GM12801 (cell line): ENCODE data around the gene VPS35L.

ENCODE experiments used
- CTCF ChIP-seq: IDR thresholded peaks from one replicate; pipeline ENCODE4 v1.5.1; 2011; ENCODE audit warnings: control low read depth; ENCODE audit not compliant: insufficient read length; ENCODE audit errors: extremely low read depth

VPS35L gene

GRCh38 chr16:19616241-19616640, 60.7 kb downstream of the VPS35L start:
- no peak for TF ChIP-seq CTCF

GRCh38 chr16:19618876-19619275, 63.4 kb downstream of the VPS35L start:
- no peak for TF ChIP-seq CTCF

- TF ChIP-seq CTCF: no peak
Observed at GRCh38 chr16:19621445-19621844, 65.9 kb downstream of the VPS35L start.

- TF ChIP-seq CTCF: no peak
Observed at GRCh38 chr16:19625039-19625438, 69.5 kb downstream of the VPS35L start.

GRCh38 chr16:19636436-19637267, 81.1 kb downstream of the VPS35L start:
- TF ChIP-seq CTCF: no peak

- TF ChIP-seq CTCF: no peak
Observed at GRCh38 chr16:19639986-19640421, 84.5 kb downstream of the VPS35L start.

- no peak for TF ChIP-seq CTCF
Observed at GRCh38 chr16:19642501-19642900, 87.0 kb downstream of the VPS35L start.
